ENCODE results near the gene DNAJC6. TPM values are rescaled to one million over a fixed set of nuclear protein-coding genes. Genes with fewer than 3 reads are reported as not detected.
A peak's percentile ranks its signal among the peaks of the same experiment; 100 is the strongest.

The DNAJC6 gene
- total and polyA plus RNA-seq, 2 of the 13 experiments (the other 11 are each of a cell fraction or from before 2014, with no cell fraction given), result 1.0 to 1.6 TPM

DNA sequence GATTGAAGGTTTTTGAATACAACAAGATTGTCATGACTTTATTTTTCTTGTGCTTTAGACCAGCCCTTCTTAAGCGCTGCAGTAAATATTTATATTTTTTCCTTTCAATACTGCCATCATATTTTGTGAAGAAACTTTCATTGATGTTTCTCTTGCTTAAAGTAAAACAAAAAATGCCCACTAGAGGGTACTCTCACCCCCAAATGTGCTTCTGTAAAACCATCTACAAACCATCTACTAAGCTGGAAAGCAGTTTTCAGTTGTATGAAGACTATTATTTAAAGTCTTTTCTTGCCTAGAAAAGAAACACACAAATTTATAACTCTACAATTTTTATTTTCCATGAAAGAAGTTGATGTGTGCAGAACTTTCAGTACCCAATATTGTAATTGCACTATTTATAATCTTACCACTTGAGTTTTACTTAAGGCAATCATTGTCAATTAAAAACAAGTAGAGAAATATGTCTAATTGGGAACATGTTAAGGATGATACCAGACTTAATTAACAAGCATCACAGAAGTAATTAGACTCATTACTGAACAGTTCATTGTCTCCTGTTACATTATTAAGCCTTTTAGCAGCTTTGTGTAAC lies 121.9 kb downstream of the DNAJC6 start:
- ChIA-PET CTCF (ENCODE audit: low intra/inter-chr PET ratio, low total read pairs) (interaction anchor here (1.7 to 2.1 kb wide), 2 partner anchors 150 to 256 kb away, joined by 5 to 20 read pairs; no protein-coding TSS in a partner anchor), POLR2A (interaction anchor here (1.1 to 1.2 kb wide), 2 partner anchors 11 to 38 kb away, joined by 3 to 5 read pairs; partner anchors contain the start of genes LEPR and LEPROT)
- H3K4me2 ChIP-seq (ENCODE audit: low read depth, low read length), result no peak overlapping the region
- no peak overlapping the region for H3K4me3 ChIP-seq (replicated peaks in 1 of 3; ENCODE audit: insufficient read depth in 1 of 3, low read depth in 2 of 3, low read length in 3 of 3)
- peak; percentile 43 for DNase-seq (ENCODE audit: low spot score)
- H3K4me1 ChIP-seq (ENCODE audit: insufficient read depth, low read length), result peaks cover under 1% of the 10 kb centered on the region
- peaks cover 8 to 57% of the 10 kb centered on the region in 2 experiments for H3K36me3 ChIP-seq (replicated peaks in 1 of 2; ENCODE audit: control insufficient read depth in 1 of 2, insufficient read depth in 2 of 2, low read length in 2 of 2)
- H2AFZ ChIP-seq (ENCODE audit: low read length), result no peak overlapping the region
- no TSS peak for BruUV-seq (replicated peaks)
- no peaks in the 10 kb centered on the region for H3K79me2 ChIP-seq (ENCODE audit: insufficient read depth, low read length)
- ATAC-seq, result peak; percentile 50; the same call in 2 of the 3 replicates
- no peak overlapping the region for H3K9ac ChIP-seq (ENCODE audit: insufficient read depth, low read depth, low read length)
- H3K27me3 ChIP-seq (ENCODE audit: control insufficient read depth in 1 of 2, insufficient read depth in 2 of 2, low read length in 2 of 2), result no peaks in the 10 kb centered on the region
- no peak overlapping the region for H3K27ac ChIP-seq (ENCODE audit: extremely low read length, insufficient read depth, low read length)
- H4K20me1 ChIP-seq (ENCODE audit: insufficient read depth, low read length), result no peaks in the 10 kb centered on the region
- in situ Hi-C loops (cut with HindIII; ENCODE audit: extremely low pct_ligation_motif_present, low pct_unique_long_range_greater_than_20kb) (loop anchor here (25.0 kb wide), 1 partner anchor 256 kb away; no protein-coding TSS in a partner anchor), intact Hi-C loops (cut with micrococcal nuclease; ENCODE audit: unreplicated experiment) (loop anchor here (1.0 kb wide), 2 partner anchors 150 to 256 kb away; no protein-coding TSS in a partner anchor)
- no peak for FAIRE-seq
- 0% methylated on average over 1 of the region's 1 CpG for WGBS (ENCODE audit: low lambda C conversion rate)
- no peaks in the 10 kb centered on the region for H3K9me3 ChIP-seq (ENCODE audit: low read length)
- no peak for TF ChIP-seq SCMH1 (CRISPR knock-in tag; IDR thresholded peaks at IDR 0.05; ENCODE audit: borderline replicate concordance)
- 0 out of 2 replicates have a peak, but pooled peaks have one; percentile 16 for TF ChIP-seq ATF1 (CRISPR knock-in tag; IDR thresholded peaks at IDR 0.05)
- TF ChIP-seq FOXO1 (CRISPR knock-in tag; IDR thresholded peaks at IDR 0.05), result no peak
- no peak for TF ChIP-seq ZNF773 (CRISPR knock-in tag; IDR thresholded peaks at IDR 0.05; ENCODE audit: borderline replicate concordance)
- no peak for TF ChIP-seq ZNF33A (CRISPR knock-in tag; IDR thresholded peaks at IDR 0.05; ENCODE audit: borderline replicate concordance)
- TF ChIP-seq, protein P1, sequence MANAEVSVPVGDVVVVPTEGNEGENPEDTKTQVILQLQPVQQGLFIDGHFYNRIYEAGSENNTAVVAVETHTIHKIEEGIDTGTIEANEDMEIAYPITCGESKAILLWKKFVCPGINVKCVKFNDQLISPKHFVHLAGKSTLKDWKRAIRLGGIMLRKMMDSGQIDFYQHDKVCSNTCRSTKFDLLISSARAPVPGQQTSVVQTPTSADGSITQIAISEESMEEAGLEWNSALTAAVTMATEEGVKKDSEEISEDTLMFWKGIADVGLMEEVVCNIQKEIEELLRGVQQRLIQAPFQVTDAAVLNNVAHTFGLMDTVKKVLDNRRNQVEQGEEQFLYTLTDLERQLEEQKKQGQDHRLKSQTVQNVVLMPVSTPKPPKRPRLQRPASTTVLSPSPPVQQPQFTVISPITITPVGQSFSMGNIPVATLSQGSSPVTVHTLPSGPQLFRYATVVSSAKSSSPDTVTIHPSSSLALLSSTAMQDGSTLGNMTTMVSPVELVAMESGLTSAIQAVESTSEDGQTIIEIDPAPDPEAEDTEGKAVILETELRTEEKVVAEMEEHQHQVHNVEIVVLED (CRISPR knock-in tag; IDR thresholded peaks at IDR 0.05; ENCODE audit: borderline replicate concordance), result no peak
- no peak for TF ChIP-seq HDAC6 (IDR thresholded peaks at IDR 0.05; ENCODE audit: low read depth, low read length)
- TF ChIP-seq, protein P2, sequence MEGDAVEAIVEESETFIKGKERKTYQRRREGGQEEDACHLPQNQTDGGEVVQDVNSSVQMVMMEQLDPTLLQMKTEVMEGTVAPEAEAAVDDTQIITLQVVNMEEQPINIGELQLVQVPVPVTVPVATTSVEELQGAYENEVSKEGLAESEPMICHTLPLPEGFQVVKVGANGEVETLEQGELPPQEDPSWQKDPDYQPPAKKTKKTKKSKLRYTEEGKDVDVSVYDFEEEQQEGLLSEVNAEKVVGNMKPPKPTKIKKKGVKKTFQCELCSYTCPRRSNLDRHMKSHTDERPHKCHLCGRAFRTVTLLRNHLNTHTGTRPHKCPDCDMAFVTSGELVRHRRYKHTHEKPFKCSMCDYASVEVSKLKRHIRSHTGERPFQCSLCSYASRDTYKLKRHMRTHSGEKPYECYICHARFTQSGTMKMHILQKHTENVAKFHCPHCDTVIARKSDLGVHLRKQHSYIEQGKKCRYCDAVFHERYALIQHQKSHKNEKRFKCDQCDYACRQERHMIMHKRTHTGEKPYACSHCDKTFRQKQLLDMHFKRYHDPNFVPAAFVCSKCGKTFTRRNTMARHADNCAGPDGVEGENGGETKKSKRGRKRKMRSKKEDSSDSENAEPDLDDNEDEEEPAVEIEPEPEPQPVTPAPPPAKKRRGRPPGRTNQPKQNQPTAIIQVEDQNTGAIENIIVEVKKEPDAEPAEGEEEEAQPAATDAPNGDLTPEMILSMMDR (CRISPR knock-in tag; IDR thresholded peaks at IDR 0.05), result peak; percentile 63
- peak; percentile 88 for TF ChIP-seq SMC3 (IDR thresholded peaks at IDR 0.05; ENCODE audit: low read length)
- no peak for TF ChIP-seq ATF7 (IDR thresholded peaks at IDR 0.05)
- TF ChIP-seq ATF7 (CRISPR knock-in tag; IDR thresholded peaks at IDR 0.05), result no peak
- TF ChIP-seq, protein P3, sequence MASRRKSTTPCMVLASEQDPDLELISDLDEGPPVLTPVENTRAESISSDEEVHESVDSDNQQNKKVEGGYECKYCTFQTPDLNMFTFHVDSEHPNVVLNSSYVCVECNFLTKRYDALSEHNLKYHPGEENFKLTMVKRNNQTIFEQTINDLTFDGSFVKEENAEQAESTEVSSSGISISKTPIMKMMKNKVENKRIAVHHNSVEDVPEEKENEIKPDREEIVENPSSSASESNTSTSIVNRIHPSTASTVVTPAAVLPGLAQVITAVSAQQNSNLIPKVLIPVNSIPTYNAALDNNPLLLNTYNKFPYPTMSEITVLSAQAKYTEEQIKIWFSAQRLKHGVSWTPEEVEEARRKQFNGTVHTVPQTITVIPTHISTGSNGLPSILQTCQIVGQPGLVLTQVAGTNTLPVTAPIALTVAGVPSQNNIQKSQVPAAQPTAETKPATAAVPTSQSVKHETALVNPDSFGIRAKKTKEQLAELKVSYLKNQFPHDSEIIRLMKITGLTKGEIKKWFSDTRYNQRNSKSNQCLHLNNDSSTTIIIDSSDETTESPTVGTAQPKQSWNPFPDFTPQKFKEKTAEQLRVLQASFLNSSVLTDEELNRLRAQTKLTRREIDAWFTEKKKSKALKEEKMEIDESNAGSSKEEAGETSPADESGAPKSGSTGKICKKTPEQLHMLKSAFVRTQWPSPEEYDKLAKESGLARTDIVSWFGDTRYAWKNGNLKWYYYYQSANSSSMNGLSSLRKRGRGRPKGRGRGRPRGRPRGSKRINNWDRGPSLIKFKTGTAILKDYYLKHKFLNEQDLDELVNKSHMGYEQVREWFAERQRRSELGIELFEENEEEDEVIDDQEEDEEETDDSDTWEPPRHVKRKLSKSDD (CRISPR knock-in tag; IDR thresholded peaks at IDR 0.05; ENCODE audit: low read depth), result no peak
- TF ChIP-seq, protein P4, sequence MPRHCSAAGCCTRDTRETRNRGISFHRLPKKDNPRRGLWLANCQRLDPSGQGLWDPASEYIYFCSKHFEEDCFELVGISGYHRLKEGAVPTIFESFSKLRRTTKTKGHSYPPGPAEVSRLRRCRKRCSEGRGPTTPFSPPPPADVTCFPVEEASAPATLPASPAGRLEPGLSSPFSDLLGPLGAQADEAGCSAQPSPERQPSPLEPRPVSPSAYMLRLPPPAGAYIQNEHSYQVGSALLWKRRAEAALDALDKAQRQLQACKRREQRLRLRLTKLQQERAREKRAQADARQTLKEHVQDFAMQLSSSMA (CRISPR knock-in tag; IDR thresholded peaks at IDR 0.05), result no peak
- TF ChIP-seq, protein P5, sequence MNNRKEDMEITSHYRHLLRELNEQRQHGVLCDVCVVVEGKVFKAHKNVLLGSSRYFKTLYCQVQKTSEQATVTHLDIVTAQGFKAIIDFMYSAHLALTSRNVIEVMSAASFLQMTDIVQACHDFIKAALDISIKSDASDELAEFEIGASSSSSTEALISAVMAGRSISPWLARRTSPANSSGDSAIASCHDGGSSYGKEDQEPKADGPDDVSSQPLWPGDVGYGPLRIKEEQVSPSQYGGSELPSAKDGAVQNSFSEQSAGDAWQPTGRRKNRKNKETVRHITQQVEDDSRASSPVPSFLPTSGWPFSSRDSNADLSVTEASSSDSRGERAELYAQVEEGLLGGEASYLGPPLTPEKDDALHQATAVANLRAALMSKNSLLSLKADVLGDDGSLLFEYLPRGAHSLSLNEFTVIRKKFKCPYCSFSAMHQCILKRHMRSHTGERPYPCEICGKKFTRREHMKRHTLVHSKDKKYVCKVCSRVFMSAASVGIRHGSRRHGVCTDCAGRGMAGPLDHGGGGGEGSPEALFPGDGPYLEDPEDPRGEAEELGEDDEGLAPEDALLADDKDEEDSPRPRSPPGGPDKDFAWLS (CRISPR knock-in tag; IDR thresholded peaks at IDR 0.05; ENCODE audit: borderline replicate concordance), result no peak
- TF ChIP-seq RCOR2 (CRISPR knock-in tag; IDR thresholded peaks at IDR 0.05), result no peak
